H1 (cell line): ENCODE measurements around the gene ARHGAP28. TPM values are rescaled to one million over a fixed set of nuclear protein-coding genes. Genes with fewer than 3 reads are reported as not detected.

Experiments used
- BCL11A ChIP-seq, 2 experiments: IDR thresholded peaks; one replicate each; pipeline ENCODE4 v1.6.1; 2011; ENCODE audit warnings: low read depth in 2 of 2, low read length in 2 of 2, mild to moderate bottlenecking in 2 of 2
- CTBP2 ChIP-seq: IDR thresholded peaks from 2 replicates; pipeline ENCODE4 v1.7.0; 2011; ENCODE audit warnings: borderline replicate concordance, mild to moderate bottlenecking, moderate library complexity, mixed read lengths, low read length; ENCODE audit not compliant: insufficient read depth, insufficient read length
- KDM4A ChIP-seq: IDR thresholded peaks from one replicate; pipeline ENCODE4 v1.7.1; 2012; ENCODE audit warnings: low read depth, mild to moderate bottlenecking, moderate library complexity, low read length, inconsistent platforms; ENCODE audit not compliant: severe bottlenecking
- SRF ChIP-seq: IDR thresholded peaks from 2 replicates; pipeline ENCODE4 v1.6.1; 2011; ENCODE audit warnings: mild to moderate bottlenecking, low read depth, low read length, moderate library complexity
- polyA plus RNA-seq, 7 experiments: library from polyadenylated mRNA; depleted of rRNA in 3 of 7; stranded (reverse) in 5 of 7; unstranded in 2 of 7; fragments of >200 nt in 5 of 7; fragments of 200-250 nt in 2 of 7; gene quantifications; 1 replicate in 5 of 7; 2 replicates in 1 of 7; 4 replicates in 1 of 7; pipeline versions ENCODE4 v1.2.1 to v1.2.3, GENCODE V29; 2011 to 2013; ENCODE audit warnings: missing spikeins in 2 of 7, mixed read lengths in 2 of 7
- total RNA-seq: library from RNA; stranded (reverse); fragmentation: NEBNext Ultra II Directional; extraction: Animal tissue kit (Norgen Biotek cat#: 25700); gene quantifications from 2 replicates; pipeline ENCODE4 v1.2.1, GENCODE V29; 2021
- TF ChIP-seq, protein P1 (sequence below): IDR thresholded peaks from 2 replicates; pipeline ENCODE4 v1.6.1; 2012; ENCODE audit warnings: inconsistent platforms

Gene ARHGAP28
- total and polyA plus RNA-seq, 2 of the 8 experiments (the other 6 are each of a cell fraction or from before 2014, with no cell fraction given) = 2.9 to 14.4 TPM

GRCh38 chr18:6730416-6731221, 1.1 kb downstream of the ARHGAP28 start (continued):
- TF ChIP-seq CTBP2 (no peak), SRF (no peak), BCL11A (IDR thresholded peaks at IDR 0.05; ENCODE audit: low read depth in 2 of 2, low read length in 2 of 2) (no peak), KDM4A (no peak)
- TF ChIP-seq, protein P1, sequence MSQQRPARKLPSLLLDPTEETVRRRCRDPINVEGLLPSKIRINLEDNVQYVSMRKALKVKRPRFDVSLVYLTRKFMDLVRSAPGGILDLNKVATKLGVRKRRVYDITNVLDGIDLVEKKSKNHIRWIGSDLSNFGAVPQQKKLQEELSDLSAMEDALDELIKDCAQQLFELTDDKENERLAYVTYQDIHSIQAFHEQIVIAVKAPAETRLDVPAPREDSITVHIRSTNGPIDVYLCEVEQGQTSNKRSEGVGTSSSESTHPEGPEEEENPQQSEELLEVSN = no peak
